HG03196 (cell line): ENCODE measurements around the gene FOXO4.
"Not testable (repeated sequence)": the region's sequence is repeated elsewhere in the genome, so short reads cannot be mapped to it uniquely, and the experiment has no call there.

Source experiments
- ATAC-seq: cut with Tn5 transposase; IDR thresholded peaks from one replicate; pipeline ENCODE4 v1.9.1; 2021; ENCODE audit not compliant: unreplicated experiment

FOXO4 gene, protein sequence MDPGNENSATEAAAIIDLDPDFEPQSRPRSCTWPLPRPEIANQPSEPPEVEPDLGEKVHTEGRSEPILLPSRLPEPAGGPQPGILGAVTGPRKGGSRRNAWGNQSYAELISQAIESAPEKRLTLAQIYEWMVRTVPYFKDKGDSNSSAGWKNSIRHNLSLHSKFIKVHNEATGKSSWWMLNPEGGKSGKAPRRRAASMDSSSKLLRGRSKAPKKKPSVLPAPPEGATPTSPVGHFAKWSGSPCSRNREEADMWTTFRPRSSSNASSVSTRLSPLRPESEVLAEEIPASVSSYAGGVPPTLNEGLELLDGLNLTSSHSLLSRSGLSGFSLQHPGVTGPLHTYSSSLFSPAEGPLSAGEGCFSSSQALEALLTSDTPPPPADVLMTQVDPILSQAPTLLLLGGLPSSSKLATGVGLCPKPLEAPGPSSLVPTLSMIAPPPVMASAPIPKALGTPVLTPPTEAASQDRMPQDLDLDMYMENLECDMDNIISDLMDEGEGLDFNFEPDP

DNA sequence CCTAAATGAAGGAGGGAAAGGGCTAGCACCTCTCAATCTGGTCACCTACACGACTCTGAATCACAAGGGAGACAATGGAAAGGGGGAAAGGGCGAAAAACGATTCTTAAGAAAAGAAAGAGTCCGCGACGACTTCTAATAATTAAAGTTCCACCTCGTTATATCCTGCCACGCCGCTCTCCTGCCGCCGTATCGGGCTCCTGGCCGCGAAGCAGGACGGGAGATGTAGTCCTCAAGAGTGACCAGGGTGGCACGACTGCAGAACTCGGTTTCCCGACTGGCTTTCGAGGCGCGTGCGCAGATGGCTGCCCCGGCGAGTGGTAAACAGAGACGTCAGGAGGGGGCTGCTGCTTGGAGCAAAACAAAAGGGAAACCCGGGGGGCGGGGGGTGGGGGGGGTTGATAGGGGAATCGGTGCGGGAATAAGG is at the start of gene FOXO4:
Gene FOXO4 (plus strand): TSS at position 297 of the 426 bp plus-strand sequence. CDS start 678 bp downstream, outside the sequence.
- ATAC-seq, result peak; percentile 86

DNA sequence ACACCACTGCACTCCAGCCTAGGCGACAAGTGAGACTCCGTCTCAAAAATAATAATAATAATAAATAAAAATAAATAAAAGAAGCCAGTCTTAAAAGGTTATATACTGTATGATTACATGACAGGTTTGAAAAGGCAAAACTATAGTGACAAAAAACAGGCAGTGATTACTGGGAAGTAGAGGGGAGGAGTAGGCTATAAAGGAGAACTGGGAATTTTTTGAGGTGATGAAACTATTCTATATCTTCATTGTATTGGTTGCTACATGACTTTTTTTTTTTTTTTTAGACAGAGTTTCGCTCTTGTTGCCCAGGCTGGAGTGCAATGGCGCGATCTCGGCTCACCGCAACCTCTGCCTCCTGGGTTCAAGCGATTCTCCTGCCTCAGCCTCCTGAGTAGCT is 47.8 kb upstream of the FOXO4 start:
- not testable (repeated sequence) for ATAC-seq

DNA sequence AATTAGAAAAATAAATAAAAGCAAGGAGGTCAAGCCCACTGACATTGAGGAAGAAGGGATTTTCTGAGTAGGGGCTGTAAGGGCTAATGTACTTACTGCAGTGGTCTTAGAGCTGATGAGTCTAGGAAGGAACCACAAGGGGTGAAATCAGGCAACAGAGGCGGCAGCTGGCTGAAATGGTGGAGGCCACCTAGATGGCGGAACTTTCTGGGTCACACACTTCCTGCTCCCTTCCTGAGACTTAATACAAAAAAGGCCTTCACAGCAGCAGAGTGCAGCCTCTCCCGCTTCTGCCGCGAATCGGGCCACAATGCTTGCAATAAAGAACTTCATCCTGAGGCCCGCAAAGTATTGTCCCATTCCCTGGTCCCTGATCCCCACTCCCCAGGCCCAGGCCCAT is 42.9 kb upstream of the FOXO4 start:
- no peak for ATAC-seq

DNA sequence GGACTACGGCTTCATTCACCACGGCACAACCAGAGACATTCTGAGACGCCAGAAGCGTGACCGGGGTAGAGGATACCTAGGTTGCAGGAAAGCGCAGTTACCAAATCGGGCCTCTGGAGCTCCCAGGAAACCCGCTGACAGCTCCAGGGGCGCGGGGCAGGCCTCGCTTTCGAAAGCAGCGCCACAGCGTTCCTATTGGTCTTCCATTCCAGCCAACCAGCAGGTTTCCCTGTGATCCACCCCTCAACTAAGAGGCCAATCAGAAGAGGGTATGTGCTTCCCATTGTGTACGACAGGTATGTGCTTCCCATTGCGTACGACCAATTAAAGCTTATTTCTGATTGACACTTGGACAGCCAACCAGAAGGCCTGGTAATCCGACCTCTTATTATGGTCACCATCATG is 42.4 kb upstream of the FOXO4 start:
- ATAC-seq, result no peak

DNA sequence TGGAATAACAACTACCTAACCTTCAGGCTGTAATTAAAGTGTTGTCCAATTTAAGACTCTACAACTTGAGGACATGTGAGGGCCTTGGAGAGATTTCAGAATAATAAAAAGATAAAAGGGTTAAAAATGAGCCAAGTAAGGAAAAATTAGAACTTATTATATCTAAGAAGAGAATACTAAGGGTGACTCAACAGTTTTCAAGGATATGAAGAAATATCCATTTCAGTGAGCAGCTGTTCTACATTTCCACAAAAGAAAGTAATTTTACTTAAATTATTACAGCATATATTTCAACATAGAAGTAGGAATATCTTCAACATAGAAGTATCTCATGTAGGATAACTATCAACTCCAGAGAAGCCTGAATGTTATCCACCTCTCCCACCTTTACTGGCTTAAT is 38.8 kb upstream of the FOXO4 start:
- no peak for ATAC-seq

DNA sequence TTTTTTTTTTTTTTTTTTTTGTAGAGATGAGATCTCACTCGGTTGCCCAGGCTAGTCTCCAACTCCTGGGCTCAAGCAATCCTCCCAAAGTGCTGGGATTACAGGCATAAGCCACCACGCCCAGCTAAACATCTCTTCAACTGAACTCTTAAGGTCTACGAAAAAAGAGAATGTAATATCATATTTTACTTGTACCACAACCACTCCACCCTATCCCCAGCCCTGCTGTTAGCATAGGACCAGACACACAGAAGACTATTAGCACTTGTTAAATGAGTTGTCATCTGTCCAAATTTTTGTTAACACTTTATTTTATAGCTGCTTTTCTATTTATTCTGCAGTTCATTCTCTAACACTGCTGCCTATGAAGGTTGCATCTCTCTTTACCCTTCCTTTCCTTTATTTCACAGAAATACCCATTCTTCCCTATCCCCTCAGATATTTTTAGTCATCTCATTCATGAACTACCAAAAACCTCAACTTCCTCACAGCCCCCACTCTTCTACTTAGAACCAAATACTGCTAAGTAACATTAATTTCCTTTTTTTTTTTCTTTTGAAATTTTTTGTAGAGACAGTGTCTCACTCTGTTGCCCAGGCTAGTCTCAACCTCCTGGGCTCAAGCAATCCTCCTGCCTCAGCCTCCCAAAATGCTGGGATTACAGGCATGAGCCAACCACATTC is 37.7 kb upstream of the FOXO4 start:
- no peak for ATAC-seq

DNA sequence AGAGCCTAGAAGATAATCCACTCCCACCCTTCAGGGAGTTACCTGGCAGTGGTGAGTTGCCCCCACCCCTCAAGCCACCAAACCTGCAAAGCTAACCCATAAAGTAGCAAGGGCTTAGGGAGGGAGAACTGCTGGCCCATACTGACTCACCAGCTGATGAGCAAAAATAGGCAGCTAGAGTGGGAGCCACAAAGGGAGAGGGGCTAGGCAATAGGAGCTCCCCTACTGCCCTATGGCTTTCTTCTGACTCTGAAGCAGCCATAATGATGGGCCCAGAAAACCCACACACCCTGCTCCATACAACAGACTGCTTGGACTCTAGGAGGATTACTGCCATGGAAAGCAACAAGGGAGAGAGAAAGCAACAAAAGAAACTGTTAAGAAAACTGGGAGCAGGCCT is 35.5 kb upstream of the FOXO4 start:
- ATAC-seq, result no peak

DNA sequence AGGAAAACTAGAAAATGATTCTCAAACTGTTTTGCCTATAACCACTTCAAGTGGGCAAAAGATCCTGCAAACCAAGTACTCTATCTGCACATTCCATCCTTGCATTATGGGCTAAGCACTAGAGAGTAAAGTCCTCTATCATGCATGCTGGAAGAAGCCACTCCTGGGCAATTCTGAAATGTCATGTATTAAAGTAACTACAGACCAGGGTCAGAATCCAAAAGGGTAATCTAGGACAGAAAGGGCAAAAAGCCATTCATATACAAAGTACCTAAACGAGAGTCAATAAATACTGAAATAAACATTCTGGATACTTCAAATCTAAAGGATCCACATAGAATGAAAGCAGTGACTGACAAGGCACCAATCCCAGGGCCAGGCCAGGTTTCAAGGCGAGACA is 28.6 kb upstream of the FOXO4 start:
- no peak for ATAC-seq

DNA sequence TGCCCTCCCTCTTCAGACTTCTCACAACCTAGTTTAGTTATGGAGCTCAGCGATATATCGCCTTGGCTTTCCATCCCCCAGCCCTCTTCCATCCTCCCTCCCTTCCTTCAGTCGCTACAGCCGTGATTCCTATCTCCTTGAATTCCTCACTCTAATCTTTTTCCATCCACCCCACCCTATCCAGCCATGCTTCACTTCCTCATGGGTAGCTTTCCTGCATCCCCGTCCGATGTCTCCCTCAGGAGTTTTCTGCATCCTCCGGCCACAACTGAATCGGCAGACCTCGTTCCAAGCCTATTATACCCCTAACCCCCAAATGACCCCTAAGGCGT is 28.0 kb upstream of the FOXO4 start:
- no peak for ATAC-seq

DNA sequence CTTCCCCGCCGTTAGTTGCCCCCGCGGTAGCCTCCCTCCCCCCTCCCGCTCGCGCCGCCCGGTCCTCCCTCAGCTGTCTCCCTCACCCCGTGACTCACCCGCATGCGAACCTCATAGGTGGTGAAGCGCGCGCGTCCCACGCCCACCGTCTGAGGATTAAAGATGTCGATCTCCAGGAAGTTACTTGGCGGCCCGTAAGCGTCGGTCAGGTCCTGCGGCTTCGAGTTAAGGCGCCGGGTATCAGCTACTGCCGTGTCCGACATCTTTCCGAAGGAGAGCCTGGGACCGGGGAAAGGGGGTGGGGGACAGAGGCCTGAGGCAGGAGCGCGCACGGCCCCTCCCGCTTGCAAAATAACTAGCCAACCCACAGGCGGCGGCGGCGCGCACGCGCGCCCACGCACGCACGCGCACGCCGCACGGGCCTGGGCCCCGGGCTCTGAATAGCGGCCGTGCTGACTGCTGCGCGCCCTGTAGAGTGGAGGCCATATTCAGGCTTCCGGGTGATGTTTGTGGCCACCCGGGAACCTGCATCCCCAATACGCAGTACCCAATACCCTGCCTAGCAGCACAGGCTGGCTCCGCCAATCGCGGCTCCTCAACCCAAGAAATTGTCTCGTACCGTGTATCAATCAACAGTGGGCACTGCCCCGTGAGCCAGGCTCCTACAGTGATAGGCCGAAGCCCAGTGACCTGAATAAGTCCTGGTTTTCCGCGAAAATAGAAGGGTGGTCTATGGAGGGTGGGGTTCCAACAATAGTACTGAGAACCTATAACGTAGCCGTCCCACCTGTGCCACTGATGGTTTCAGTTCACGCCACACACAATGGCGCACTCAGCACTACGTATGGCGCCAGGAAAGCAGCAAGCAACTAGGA is 27.4 kb upstream of the FOXO4 start, which contains the start of gene SNX12:
Gene SNX12 (minus strand): TSS at position 291 of the 875 bp plus-strand sequence. CDS start 28 bp downstream, at position 263.
- ATAC-seq, result peak; percentile 95

DNA sequence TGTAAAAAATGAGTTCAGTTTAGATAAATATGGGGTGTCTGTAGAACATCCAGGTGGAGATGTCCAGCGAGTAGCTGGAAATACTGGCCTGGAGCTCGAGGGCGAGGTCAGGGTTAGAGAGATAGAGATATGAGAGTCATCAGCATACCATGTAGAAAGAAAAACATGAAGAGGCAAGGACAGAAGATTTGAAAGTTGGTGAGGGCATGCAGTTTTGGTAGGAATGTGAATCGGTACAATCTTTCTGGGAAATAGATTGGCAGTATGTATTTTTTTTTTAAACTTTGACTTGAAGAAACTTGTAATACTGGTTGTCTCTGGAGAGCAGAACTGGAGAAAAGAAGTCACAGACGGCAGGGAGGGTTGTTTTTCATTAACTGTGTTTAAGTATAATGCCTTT is 25.1 kb upstream of the FOXO4 start:
- ATAC-seq, result no peak

DNA sequence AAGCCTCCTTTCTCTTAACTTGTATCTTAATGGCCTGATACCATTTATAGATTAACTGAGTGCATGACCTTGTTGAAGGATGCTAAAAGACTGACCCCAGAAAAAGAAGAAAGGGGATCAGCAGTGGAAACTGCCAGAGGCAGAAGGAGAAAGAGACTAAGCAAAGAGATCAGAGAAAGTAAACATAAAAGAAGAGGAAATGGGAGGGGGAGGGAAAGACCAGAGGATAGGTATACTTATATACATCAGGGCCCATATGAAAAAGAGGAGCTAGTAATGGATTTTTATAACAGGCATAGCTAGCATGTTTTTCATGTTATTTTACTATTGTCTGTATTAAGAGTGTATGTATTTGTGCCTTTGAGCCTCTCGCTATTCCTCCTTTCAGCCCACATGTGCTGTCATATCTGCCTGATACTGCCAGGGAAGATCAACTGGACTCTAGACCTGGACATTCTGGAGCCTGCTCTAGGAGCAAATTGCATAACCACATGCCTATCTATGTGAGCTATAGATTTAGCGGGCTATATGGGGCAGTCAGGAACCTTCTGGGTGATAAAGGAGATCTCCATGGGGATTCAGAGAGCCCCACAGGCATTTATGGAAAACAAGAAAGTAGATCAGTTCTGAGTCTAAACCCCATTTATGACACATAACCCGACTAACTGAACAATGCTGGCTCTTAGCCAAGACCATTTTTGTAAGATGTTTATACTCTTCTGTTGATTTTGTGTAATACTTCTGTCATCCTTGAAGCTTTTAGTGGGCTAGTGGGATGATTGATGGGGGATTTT is 14.1 kb upstream of the FOXO4 start:
- ATAC-seq, result no peak

DNA sequence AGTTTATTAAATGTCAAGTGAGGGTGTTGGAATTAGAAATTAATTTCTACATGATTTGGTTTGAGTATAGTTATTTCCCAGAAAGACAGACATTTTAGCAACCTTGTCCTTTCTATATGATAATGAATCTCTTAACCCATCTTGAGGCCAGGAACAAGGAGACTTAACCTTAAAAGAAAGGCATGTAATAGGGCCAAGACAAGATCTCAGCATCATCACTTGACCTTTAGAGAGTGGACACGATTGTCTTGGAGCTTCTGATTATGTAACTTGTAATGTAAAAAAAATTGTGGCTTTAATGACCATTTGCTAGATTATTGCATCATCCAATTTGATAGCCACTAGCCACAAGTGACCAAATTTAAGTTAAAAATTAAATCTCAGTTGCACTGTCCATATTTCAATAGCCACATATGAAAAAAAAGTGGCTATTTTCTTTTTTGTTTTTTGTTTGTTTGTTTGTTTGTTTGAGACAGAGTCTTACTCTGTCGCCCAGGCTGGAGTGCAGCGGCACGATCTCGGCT is 13.5 kb upstream of the FOXO4 start:
- ATAC-seq, result no peak

DNA sequence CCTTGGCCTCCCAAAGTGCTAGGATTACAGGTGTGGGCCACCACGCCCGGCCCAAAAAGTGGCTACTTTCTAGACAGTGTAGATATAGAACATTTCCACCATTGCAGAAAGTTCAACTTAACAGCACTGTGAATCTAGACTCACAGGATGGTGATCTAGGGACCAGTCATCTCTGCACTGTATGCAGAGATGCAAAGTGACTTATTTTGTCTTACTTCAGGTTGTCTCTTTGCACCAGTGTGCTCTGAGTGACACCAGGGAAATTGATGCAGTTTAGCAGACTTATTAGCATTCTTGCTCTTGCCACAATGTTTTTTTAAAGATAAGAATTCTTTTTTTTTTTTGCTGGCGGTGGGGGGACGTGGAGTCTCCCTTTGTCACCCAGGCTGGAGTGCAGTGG is 12.8 kb upstream of the FOXO4 start:
- ATAC-seq, result no peak

DNA sequence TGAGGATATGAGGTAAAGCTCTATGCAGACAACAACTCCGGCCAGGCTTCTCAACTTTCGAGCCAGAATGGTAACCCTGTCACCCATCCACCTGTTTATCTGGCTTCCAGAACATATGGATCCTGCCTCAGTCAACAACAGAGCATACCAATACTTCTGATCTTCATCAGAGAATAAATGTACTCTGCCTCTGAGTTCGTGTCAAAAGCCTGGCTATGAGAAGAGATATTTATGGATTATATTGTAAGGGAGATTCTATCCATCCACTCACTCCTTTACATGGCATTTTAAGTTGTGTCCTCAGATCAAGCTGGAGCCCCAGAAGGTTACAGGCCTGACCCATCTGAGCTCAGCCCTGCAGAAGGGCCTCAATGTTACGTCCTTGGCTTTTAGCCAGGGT is 9.8 kb upstream of the FOXO4 start:
- ATAC-seq, result no peak

DNA sequence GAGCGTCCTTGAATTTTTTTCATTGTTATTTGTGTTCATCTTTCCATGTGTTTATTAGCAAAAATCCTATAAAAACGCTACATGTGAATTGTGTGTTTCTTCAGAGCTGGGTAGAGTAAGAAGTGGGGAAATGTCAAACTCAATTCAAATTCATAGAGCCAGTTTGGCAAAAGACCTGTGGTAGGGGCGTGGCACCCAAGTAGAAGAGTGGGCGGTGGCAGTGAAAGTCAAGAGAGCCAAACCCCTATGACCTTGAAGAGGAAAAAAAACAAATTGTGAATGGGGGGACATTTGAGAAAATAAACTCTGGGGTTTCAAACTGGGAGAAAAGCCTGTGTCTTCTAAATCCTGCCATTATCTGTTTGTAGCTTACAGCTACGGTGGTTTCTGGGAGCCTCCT is 4.4 kb upstream of the FOXO4 start:
- no peak for ATAC-seq

DNA sequence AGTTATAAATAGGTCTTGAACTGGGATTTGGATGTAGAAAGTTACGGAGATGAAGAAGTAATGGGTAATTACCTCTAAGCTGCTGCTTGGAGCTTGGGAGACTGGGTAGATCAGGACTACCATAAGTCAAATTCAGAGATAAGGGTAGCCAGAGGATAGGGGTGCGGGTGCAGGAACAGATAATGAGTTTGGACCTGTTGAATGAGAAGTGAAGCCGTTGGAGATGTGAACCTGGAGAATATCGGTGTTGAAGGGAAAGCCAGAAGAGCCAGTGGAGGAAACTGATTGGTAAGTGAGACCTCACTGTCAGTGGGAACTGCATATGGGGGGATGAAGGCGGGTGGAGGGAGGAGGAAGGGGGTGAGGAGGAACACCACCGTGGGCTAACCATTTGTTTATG is 618 bp upstream of the FOXO4 start:
- ATAC-seq, result no peak

DNA sequence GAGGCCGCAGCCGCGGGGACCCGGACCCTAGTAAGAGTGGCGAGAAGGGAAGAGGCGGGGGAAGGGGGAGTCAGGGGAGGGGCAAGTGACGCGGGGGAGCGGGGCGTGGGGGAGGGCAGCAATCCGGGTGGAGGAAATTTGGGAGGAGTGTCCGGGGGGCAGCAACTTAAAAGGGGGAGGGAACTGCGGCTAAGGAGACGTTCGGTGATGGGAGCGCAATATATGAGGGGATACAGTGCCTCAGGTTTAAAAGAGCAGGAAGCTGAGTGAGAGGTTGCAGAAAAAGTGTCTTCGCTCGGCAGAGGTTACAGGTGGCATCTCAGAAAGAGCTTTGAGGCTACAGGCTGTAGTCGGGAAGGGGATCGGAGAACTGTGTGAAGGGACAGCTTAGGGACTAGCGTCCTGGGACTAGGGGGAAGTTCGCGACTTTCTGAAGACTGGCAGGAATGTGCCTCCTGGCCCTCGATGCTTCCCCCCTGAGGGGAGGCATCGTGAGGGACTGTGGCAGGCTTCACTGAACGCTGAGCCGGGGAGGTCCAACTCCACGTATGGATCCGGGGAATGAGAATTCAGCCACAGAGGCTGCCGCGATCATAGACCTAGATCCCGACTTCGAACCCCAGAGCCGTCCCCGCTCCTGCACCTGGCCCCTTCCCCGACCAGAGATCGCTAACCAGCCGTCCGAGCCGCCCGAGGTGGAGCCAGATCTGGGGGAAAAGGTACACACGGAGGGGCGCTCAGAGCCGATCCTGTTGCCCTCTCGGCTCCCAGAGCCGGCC is 519 bp downstream of the FOXO4 start:
- peak; percentile 22 for ATAC-seq

DNA sequence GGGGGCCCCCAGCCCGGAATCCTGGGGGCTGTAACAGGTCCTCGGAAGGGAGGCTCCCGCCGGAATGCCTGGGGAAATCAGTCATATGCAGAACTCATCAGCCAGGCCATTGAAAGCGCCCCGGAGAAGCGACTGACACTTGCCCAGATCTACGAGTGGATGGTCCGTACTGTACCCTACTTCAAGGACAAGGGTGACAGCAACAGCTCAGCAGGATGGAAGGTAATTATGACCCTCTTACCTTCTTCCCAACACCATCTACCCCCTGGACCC is 1.0 kb downstream of the FOXO4 start:
- no peak for ATAC-seq

DNA sequence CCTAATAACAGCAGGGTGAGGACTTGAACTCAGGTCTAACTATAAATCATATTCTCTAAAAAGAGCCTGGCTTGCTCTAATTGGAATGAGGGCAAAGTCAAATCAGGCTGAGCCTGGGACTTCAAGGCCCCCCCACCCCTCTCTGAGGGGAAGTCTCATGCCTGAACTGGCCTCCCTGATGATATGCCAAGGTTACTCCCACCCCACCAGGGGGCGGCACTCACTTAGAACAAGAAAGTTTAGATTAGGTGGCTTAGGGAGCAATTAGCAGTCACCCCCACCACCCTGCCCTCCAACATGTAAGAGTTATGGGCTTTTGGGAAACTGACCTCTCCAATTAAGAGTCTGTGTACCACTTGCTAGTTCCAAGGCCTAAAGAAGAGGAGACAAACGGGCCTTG is 2.7 kb downstream of the FOXO4 start:
- no peak for ATAC-seq
